Omental fat pad (tissue), 4 donors: Measurements from ENCODE around the gene WDFY4. TPM values are rescaled to one million over a fixed set of nuclear protein-coding genes. Genes with fewer than 3 reads are reported as not detected.

ENCODE experiments used
- ATAC-seq: fragments of 150-250 bp; one replicate; pipeline ENCODE4 v1.9.1; 2016; ENCODE audit warnings: mild to moderate bottlenecking, moderate library complexity; ENCODE audit not compliant: low FRiP score
- DNase-seq: peaks from one replicate; pipeline ENCODE4 v3.0.0-alpha.2; 2019; ENCODE audit warnings: low spot score
- total RNA-seq, 4 donors: library from RNA; depleted of rRNA; stranded (reverse); fragments of >200 nt; gene quantifications; one replicate each; pipeline ENCODE4 v1.1.0, GENCODE V29; 2016
- TF ChIP-seq, protein P1 (sequence below), 3 donors: fragments of 450-650 bp; IDR thresholded peaks; one replicate each; pipeline ENCODE4 v1.5.1; 2016 to 2017; ENCODE audit warnings: antibody characterized with exemption in 3 of 3, mild to moderate bottlenecking in 3 of 3, moderate library complexity in 2 of 3

The WDFY4 gene
- total RNA-seq, 4 donors from 2014 or later: 6.8 to 21.4 (median 10.5) TPM

DNA sequence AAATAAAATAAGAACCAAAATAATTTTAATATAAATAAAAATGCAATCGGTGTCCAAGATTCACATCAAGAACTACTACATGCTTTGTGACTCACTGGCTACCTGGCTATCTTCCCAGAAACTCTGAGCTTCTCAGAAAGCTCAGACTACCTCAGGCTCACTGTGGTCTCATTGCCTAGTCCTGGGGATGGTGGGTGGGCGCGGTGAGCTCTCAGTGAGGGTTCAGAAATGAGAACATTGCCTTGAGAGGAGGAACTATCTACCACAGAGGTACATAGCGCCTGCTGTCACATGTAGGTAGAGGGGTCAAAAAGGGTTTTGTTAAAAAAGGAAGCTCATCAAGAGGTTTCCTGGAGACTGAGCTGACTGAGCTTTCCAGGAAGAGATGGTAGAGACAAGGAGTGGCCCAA is 108.0 kb downstream of the WDFY4 start:
- TF ChIP-seq, protein P1, sequence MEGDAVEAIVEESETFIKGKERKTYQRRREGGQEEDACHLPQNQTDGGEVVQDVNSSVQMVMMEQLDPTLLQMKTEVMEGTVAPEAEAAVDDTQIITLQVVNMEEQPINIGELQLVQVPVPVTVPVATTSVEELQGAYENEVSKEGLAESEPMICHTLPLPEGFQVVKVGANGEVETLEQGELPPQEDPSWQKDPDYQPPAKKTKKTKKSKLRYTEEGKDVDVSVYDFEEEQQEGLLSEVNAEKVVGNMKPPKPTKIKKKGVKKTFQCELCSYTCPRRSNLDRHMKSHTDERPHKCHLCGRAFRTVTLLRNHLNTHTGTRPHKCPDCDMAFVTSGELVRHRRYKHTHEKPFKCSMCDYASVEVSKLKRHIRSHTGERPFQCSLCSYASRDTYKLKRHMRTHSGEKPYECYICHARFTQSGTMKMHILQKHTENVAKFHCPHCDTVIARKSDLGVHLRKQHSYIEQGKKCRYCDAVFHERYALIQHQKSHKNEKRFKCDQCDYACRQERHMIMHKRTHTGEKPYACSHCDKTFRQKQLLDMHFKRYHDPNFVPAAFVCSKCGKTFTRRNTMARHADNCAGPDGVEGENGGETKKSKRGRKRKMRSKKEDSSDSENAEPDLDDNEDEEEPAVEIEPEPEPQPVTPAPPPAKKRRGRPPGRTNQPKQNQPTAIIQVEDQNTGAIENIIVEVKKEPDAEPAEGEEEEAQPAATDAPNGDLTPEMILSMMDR (IDR thresholded peaks at IDR 0.05): no peak
- no peak for ATAC-seq

DNA sequence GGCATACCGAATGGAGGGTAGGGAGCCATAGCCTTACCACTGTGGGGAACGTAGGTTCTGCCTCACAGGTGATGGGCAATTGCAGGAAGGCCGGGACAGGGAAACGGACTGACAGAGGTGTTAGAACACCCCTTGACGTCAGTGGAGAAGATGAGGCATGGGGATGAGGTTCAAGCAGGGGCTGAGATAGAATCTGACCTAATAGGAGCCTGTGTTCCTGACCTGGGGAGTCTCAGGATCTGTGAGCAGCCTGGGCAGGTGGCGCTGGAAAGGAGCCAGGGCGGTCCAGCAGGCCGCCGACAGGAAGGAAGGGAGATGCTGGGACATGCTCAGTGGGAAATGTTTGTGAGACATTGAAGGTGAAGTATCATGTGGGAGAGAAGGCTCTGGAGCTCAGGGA is 109.4 kb downstream of the WDFY4 start:
- ATAC-seq (no peak), DNase-seq (no peak)
- TF ChIP-seq, protein P1 (IDR thresholded peaks at IDR 0.05): no peak

More for the DNA sequence above, 108.0 kb downstream of the WDFY4 start:
- DNase-seq: no peak

DNA sequence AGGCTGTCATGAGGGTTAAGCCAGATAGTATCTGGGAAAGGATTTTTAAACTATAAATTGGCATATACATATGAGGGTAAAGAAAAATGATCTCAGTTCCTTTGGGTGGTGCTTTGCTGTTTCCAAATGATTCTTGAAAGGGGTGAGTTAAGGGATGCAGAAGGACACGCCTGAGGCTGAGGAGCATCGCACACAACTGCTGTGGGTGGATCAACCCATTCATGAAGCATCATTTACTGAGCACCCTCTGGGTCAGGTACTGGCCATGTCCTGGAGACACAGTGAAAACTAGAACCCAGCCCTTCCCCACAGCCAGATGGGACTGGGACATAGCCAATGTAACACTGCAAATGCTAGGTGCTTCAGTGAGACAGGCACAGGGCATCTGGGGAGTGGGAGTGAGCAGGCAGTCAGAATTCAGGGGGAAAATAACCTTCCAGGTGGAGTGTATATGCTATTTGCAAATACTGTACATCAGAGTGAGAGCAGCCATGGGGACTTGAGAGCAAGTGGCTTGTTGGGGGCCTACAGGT is 112.1 kb downstream of the WDFY4 start:
- DNase-seq: no peak
- TF ChIP-seq, protein P1 (IDR thresholded peaks at IDR 0.05): no peak
- no peak for ATAC-seq

DNA sequence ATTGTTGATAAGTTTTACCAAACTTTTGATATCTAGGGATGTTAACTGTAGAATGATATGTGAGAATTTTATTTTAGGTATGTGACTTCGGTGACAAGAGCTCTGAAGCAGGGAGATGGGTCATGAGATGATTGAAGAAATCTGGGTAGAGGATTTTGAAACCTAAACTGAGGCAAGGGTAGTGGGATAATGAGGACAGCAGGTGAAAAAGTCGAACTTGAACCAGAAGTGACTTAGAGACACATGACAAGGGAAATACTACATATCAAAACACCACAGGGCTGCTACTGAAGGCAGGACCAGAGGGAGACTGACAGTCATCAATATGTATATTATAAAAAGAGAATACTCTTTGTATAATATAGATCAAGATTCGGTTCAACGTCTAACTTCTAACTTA is 113.2 kb downstream of the WDFY4 start:
- ATAC-seq (no peak), DNase-seq (no peak)
- TF ChIP-seq, protein P1 (IDR thresholded peaks at IDR 0.05): no peak

DNA sequence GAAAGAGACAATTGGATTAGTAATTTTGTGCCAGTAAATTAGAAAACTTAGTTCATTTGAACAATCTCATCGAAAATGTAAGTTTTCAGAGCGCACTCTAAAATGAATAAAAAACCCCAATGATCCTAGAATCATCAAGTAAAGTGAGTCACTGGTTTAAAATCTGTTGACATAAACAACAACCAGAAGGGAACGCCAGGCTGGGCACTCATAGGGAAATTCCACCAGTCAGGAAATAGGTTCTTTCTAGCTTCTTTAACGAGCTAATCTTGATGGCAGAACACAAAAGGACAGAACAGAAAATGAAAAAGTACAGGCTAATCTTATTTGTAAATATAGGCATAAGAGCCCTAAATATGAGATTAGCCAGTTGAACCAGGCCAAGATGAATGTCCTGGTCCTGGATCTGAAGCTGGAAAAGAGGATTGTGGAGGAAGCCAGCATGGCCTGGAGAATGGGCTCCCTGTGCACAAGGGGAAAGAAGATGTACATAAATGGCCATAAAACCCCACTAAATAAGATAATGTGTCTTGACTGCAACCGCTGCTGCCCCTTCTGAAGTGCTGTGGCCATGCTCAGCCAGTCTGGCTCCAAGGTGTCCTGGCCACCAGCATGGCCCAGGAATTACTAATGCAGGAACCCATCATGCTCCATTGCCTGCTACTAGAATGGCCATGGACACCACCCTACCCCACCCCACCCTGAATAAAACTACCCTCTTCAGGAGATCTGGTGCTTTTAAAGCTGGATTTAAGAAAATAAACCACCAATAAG is 114.0 kb downstream of the WDFY4 start:
- DNase-seq (no peak), ATAC-seq (no peak)
- TF ChIP-seq, protein P1 (IDR thresholded peaks at IDR 0.05): no peak

DNA sequence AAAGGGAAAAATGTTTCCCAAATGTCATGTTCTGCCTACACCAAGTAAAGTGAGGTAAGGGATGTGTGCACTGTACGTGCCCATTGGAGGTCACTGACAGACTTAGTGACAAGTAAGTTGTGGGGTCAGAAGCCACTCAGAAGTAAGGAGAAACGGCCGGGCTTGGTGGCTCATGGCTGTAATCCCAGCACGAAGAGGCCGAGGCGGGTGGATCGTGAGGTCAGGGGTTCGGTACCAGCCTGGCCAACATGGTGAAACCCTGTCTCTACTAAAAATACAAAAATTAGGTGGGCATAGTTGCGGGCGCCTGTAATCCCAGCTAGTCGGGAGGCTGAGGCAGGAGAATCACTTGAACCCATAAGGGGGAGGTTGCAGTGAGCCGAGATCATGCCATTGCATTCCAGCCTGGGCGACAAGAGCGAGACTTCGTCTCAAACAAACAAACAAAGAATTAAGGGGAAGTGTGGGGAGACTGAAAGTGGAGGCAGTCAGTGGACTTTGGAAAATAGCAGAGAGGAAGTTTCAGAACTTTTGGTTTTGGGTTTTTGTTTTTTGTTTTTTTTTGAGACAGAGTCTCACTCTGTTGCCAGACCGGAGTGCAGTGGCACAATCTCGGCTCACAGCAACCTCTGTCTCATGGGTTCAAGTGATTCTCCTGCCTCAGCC is 114.8 kb downstream of the WDFY4 start:
- no peak for DNase-seq
- TF ChIP-seq, protein P1 (IDR thresholded peaks at IDR 0.05): no peak

More for the DNA sequence above, 114.8 kb downstream of the WDFY4 start:
- ATAC-seq: no peak
